GM21825 (cell line): ENCODE results near the gene THOC2.
"Not testable (repeated sequence)": the region's sequence is repeated elsewhere in the genome, so short reads cannot be mapped to it uniquely, and the experiment has no call there.

Source experiments
- ATAC-seq: cut with Tn5 transposase; IDR thresholded peaks from one replicate; pipeline ENCODE4 v1.9.1; 2021; ENCODE audit warnings: mild to moderate bottlenecking, moderate library complexity; ENCODE audit not compliant: unreplicated experiment

THOC2 gene

DNA sequence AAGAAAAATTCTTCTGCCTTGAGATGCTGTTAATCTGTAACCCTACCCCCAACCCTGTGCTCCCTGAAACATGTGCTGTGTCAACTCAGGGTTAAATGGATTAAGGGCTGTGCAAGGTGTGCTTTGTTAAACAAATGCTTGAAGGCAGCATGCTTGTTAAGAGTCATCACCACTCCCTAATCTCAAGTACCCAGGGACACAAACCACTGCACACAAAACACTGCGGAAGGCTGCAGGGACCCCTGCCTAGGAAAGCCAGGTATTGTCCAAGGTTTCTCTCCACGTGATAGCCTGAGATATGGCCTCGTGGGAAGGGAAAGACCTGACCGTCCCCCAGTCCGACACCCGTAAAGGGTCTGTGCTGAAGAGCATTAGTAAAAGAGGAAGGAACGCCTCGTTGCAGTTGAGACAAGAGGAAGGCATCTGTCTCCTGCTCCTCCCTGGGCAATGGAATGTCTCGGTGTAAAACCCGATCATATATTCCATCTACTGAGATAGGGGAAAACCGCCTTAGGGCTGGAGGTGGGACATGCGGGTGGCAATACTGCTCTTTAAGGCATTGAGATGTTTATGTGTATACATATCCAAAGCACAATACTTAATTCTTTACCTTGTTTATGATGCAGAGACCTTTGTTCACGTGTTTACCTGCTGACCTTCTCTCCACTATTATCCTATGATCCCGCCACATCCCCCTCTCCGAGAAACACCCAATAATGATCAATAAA is 53.0 kb downstream of the THOC2 start:
- not testable (repeated sequence) for ATAC-seq

DNA sequence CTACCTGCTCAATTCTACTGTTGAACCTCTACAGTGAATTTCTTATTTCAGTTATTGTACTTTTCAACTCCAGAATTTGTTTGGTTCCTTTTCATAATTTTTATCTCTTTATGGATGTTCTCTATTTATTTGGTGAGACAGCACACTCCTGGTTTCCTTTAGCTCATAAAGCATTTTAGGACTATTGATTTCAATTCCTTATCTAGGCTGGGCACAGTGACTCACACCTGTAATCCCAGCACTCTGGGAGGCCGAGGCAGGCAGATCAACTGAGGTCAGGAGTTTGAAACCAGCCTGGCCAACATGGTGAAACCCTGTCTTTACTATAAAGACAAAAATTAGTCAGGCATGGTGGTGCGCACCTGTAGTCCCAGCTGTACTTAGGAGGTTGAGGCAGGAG is 57.7 kb downstream of the THOC2 start:
- ATAC-seq: no peak

DNA sequence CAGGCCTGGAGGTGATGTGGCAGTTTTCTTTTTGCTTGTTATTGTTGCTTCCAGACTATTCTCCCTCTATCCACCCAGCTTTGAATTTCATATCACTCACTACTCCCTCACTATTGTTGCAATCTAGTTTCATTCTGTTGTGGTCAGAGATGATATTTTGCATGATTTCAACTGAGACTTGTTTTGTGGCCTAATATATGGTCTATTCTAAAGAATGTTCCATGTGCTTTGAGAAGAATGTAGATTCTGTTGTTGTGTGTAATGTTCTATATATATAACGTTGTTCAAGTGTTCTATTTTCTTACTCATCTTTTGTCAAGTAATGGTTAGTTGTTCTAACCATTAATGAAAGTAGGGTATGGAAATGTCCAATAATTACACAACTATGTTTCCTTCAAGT is 59.0 kb downstream of the THOC2 start:
- ATAC-seq: no peak

DNA sequence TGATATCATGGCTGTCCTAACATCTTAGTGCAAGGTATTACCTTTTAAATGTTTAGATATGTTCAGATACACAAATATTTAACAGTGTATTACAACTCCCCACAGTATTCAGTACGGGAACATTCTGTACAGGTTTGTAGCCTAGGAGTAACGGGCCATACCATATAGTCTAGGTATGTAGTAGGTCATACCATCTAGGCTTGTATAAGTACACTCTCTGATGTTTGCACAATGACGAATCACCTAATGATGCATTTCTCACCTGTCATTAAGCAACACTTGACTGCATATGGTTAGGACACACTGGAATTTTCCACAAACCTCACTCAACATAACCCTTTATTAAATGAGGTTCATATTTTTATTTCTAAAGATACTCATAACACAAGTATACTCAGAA is 67.7 kb downstream of the THOC2 start:
- no peak for ATAC-seq

DNA sequence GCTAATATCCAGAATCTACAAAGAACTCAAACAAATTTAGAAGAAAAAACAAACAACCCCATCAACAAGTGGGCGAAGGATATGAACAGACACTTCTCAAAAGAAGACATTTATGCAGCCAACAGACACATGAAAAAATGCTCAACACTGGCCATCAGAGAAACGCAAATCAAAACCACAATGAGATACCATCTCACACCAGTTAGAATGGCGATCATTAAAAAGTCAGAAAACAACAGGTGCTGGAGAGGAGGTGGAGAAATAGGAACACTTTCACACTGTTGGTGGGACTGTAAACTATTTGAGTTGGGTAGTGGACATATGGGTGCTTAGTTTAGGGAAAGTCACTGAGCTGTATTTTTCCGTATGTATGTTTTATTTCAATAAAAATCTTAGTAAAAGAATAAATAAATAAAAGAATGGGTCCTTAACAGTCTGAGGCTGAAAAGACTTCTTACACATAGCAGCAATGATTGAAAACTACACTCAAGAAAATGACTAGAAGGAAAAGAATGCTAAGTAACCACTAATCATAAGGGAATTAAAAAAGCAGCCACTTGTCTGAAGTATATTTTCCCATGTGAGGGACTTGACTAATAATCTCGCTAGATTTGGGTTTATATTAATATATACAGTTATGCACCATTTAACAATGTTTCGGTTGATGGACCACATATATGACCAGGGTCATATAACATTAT is 68.2 kb downstream of the THOC2 start:
- ATAC-seq: not testable (repeated sequence)

DNA sequence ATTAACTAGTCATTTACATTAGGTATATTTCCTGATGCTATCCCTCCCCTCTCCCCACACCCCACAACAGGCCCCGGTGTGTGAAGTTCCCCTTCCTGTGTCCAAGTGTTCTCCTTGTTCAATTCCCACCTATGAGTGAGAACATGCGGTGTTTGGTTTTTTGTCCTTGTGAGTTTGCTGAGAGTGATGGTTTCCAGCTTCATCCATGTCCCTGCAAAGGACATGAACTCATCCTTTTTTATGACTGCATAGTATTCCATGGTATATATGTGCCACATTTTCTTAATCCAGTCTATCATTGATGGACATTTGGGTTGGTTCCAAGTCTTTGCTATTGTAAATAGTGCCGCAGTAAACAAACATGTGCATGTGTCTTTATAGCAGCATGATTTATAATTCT is 69.1 kb downstream of the THOC2 start:
- not testable (repeated sequence) for ATAC-seq

DNA sequence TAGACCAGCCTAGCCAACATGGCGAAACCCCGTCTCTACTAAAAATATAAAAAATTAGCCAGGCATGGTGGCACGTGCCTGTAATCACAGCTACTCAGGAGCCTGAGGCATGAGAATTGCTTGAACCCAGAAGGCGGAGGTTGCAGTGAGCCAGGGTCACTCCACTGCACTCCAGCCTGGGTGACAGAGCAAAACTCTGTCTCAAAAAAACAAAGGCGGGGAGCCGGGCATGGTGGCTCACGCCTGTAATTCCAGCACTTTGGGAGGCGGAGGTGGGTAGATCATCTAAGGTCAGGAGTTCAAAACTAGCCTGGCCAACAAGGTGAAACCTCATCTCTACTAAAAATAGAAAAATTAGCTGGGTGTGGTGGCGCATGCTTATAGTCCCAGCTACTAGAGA is 76.3 kb downstream of the THOC2 start:
- ATAC-seq: not testable (repeated sequence)

DNA sequence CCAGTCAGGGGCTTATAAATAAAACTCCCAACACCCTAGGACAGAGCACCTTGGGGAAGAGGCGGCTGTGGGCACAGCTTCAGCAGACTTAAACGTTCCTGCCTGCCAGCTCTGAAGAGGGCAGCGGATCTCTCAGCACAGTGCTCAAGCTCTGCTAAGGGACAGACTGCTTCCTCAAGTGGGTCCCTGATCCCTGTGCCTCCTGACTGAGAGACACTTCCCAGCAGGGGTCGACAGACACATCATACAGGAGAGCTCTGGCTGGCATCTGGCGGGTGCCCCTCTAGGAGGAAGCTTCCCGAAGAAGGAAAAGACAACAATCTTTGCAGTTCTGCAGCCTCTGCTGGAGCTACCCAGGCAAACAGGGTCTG is 84.1 kb downstream of the THOC2 start:
- not testable (repeated sequence) for ATAC-seq

DNA sequence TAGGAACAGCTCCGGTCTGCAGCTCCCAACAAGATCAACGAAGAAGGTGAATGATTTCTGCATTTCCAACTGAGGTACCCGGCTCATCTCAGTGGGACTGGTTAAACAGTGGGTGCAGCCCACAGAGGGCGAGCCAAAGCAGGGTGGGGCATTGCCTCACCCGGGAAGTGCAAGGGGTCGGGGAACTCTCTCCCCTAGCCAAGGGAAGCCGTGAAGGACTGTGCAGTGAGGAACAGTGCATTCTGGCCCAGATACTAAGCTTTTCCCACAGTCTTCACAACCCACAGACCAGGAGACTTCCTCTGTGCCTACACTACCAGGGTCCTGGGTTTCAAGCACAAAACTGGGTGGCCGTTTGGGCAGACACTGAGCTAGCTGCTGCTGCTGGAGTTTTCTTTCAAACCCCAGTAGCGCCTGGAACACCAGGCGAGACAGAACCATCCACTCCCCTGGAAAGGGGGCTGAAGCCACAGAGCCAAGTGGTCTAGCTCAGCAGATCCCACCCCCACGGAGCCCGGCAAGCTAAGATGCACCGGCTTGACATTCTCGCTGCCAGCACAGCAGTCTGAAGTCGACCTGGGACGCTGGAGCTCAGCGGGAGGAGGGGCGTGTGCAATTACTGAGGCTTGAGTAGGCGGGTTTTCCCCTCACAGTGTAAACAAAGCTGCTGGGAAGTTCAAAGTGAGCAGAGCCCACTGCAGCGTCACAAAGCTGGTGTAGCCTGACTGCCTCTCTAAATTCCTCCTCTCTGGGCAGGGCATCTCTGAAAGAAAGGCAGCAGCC is 84.6 kb downstream of the THOC2 start:
- no peak for ATAC-seq

DNA sequence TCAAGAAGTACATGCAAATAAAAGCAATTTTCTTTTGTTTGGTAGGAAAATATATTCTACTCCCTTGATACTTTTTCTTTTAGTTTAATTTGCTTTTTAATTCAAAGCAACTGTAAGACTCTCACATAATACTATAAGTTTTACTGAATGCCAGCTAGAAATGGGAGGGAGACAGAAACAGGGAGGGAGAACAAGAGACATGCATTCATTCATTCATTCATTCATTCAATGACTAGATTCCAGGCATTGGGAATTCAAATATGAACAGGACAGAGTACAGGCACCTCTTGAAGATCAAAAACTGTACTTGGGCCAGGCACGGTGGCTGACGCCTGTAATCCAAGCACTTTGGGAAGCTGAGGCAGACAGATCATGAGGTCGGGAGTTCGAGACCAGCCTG is 85.6 kb downstream of the THOC2 start:
- ATAC-seq: no peak

DNA sequence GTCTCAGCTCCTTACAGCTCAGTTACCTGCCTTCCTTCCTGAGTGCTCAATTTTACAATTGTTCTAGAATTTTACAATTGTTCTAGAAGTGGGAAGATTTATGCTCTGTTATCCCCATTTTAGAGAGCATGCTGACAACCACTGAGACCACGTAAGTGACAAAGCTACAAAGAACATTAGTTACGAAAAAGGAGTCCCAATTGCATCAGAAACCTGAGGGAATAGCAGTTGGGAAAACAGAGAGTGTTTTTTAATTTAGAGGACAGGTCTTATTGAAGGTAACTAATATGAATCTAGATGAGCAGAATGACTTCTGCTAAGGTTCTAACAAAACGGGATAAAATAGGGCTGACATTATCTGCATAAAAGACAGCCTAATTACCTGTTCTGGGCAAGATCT is 103.3 kb downstream of the THOC2 start:
- no peak for ATAC-seq

DNA sequence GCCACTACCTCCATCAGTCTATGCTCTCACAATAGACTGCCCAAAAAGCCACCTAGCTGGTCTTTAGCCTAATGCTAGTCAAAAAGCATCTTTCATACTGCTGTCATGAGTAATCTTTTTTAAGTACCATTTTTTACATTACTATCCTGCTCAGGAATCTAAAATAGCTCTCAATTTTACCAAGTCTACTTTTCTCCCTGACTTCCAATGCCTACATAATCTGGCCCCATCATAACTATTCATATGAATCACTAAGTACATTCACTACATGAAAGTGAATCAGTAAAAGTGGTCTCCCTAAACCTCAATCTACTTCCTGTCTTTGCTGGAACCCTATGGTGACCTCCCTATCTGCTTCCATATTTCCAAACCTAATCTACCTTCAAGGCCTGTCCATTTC is 105.9 kb downstream of the THOC2 start:
- peak; percentile 52 for ATAC-seq

DNA sequence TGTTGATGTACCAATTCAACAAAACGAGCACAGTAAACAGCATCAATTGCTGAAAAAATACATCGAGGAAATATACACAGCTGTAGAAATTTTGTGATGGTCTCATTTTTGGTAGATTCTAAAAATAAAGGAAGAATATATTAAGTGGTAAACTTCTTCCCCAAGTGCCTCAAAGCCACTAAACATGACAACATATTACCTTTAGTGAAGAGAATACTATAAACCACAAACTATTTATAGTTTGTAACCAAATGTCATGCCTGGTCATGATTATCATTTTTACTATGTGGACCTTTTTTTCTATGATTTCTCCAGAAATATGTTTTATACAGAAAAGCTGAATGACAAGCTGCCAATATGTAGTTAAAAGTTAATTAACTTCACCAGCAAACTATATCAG is 106.9 kb downstream of the THOC2 start:
- no peak for ATAC-seq

DNA sequence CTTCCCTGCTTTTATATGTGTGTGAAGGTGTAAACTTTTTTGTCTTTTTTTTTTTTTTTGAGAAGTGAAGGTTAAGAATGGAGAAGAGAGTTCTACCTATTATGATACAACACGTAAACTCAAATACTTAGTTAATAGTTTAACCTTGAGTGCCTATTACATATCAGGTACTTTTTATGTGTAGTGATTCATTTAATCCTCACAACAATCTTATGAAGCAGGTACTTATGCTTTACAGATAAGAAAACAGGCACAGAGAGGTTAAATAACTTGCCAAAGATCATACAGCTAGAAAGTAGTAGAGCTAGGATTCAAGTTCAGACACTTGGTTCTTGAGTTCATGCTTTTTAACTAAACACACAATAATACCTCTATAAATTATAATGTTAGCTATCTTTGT is 107.4 kb downstream of the THOC2 start:
- no peak for ATAC-seq

DNA sequence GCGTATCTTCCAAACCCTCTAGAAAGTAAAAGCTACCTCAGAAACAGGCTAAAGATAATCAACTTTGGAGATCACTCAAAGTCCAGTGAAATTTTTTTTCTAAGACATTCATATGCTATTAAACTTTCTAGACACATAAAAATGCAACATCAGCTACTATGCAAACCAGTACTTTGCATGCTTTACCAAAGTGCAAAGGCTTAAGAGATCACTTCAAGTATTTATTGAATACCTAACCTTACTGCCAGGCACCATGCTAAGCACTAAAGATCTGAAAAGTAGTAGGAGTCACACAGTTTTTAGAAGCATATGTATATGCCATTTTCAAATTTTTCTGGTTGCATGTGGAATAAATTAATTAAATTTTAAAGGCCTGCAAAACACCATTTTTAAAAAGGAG is 115.8 kb downstream of the THOC2 start:
- no peak for ATAC-seq

DNA sequence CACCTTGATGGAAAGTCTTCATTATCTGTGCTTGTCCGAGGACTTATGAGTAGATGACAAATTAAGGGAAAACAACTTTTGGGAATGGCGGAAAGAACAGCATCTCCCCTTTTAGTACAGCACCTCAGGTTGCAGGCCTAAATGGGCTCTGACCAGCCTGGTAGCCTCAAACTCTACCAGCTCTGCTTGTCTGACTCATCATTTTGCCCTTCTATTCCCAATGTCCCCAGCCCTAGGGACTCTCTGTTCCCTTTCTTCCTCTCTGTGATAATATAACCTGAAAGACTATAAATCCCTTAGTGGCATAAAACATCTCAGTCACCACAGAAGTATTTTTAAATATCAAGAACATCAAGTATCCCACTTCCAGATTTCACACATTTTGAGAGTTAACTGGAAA is 121.9 kb downstream of the THOC2 start:
- no peak for ATAC-seq

DNA sequence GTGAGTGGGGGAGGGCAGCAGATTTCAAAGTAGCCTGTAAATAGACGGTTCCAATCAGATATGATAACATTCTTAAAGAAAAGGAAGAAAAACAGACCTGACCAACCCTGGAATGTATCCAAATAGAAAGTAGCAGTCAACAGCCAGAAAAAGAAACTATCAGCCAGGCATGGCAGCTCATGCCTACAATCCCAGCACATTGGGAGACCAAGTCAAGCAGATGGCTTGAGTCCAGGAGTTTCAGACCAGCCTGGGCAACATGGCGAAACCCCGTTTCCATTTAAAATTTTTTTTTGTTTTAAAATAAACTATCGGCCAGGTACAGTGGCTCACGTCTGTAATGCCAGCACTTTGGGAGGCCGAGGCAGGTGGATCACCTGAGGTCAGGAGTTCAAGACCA is 125.0 kb downstream of the THOC2 start:
- ATAC-seq: no peak

DNA sequence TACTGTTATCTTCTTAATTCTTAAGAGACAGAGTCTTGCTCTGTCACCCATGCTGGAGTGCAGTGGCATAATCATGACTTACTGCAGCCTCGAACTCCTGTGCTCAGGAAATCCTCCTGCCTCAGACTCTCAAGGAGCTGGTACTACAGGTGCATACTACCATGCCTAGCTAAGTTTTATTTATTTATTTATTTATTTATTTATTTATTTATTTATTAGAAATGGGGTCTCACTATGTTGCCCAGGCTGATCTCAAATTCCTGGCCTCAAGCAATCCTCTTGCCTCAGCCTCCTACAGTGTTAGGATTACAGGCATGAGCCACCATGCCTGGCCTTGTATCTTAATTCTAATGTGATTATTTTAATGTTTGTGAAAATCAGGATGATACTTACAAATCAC is 125.6 kb downstream of the THOC2 start:
- no peak for ATAC-seq

DNA sequence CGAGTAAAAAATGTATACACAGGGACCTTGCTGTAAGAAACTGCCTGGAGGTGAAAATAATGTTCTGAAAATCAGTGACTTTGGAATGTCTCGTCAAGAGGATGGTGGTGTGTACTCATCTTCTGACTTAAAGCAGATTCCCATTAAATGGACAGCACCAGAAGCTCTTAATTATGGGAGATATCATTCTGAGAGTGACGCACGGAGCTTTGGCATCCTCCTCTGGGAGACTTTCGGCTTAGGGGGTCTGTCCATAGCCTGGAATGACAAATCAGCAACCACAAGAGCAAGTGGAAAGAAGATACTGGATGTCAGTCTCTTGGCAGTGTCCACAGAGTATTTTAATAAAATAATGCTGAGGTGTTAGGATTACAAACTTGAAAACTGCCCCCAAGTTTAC is 129.4 kb downstream of the THOC2 start:
- no peak for ATAC-seq

DNA sequence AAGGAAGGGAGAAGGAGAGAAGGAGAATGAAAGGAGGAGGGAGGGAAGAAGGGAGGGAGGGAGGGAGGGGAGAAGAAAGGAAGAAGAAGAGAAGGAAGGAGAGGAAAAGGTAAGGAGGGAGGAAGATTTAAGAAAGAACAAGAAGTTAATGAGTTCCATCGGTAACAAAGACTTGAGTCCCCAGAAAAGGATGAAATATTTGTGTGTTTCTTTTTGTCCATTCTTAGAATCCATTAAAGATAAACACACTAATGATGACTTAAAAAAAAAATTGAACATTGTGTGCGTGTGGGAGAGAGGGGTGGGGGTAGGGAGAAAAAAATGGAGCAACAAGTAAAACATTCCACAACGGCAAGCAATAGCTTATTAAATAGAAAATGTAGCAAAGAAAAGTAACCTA is 131.4 kb downstream of the THOC2 start:
- ATAC-seq: no peak

DNA sequence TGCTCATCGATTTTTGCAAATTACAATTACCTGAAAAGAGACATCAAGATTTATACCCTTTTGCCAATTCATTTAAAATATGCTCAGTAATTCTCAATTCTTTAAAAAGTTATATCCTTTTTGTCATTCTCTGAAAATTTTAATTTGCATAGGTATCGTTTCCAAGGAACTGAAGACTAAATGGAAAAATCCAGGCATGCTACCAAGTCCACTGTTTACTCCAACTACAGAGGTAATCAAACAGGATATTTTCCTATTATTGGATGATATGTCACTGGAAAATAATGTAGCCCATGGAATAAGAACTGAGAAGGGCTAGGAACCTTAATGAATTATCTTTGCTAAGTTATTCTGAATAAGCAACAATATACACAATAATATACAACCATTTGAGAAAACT is 132.7 kb downstream of the THOC2 start:
- no peak for ATAC-seq
